Tibial nerve (tissue), 4 donors: ENCODE measurements around the gene PSMA7. TPM values are rescaled to one million over a fixed set of nuclear protein-coding genes. Genes with fewer than 3 reads are reported as not detected.

Experiments
- DNase-seq, 2 donors: peaks; one replicate each; pipeline ENCODE4 v3.0.0-alpha.2; 2019; ENCODE audit warnings: low spot score in 2 of 2
- H3K27ac ChIP-seq, 4 donors: fragments of 200-600 bp; sonication (generic) in 3 of 4; one replicate each; pipeline ENCODE4 v1.5.1; 2017 to 2019; ENCODE audit warnings: mild to moderate bottlenecking in 1 of 4
- H3K27me3 ChIP-seq, 2 donors: fragments of 200-600 bp; sonication (generic) in 1 of 2; one replicate each; pipeline versions ENCODE4 v1.5.1 to v1.6.0; 2017 to 2019
- H3K36me3 ChIP-seq, 3 donors: fragments of 200-600 bp; sonication (generic); one replicate each; pipeline ENCODE4 v1.5.1; 2018 to 2019
- H3K4me1 ChIP-seq, 4 donors: fragments of 200-600 bp; sonication (generic) in 3 of 4; one replicate each; pipeline ENCODE4 v1.5.1; 2017 to 2019
- H3K4me3 ChIP-seq, 4 donors: fragments of 200-600 bp; sonication (generic) in 3 of 4; one replicate each; pipeline ENCODE4 v1.5.1; 2017 to 2019; ENCODE audit warnings: mild to moderate bottlenecking in 1 of 4, moderate library complexity in 1 of 4
- H3K9me3 ChIP-seq, 4 donors: fragments of 200-600 bp; sonication (generic) in 3 of 4; one replicate each; pipeline ENCODE4 v1.5.1; 2017 to 2019
- EP300 ChIP-seq, 2 donors: sonication (generic); formaldehyde crosslinking; IDR thresholded peaks; one replicate each; pipeline ENCODE4 v1.6.1; 2017; ENCODE audit warnings: antibody characterized with exemption in 2 of 2, mild to moderate bottlenecking in 1 of 2
- POLR2A ChIP-seq, 2 donors: fragments of 450-650 bp; IDR thresholded peaks; one replicate each; pipeline ENCODE4 v1.6.1; 2017; ENCODE audit warnings: antibody characterized with exemption in 2 of 2, mild to moderate bottlenecking in 2 of 2, moderate library complexity in 2 of 2
- WGBS, 2 donors: methylation state at CpG; one replicate each; pipeline ENCODE4 v1.1.5; 2018; 5-methylcytosine and 5-hydroxymethylcytosine counted together
- total RNA-seq, 4 donors: library from RNA; depleted of rRNA; stranded (reverse); fragments of >200 nt; gene quantifications; one replicate each; pipeline ENCODE4 v1.1.0, GENCODE V29; 2016
- TF ChIP-seq, protein P1 (sequence below), 5 experiments: fragments of 200-600 bp in 3 of 5; fragments of 450-650 bp in 2 of 5; sonication (generic) in 3 of 5; IDR thresholded peaks; one replicate each; pipeline ENCODE4 v1.5.1; 2016 to 2019; ENCODE audit warnings: antibody characterized with exemption in 5 of 5, mild to moderate bottlenecking in 3 of 5, moderate library complexity in 2 of 5

Gene PSMA7
- total RNA-seq, 4 donors from 2014 or later = 213 to 377 (median 341) TPM

GRCh38 chr20:62160876-62161275 lies 17.7 kb upstream of the PSMA7 start:
- Histone ChIP-seq H3K9me3 (no peaks in the 10 kb centered on the region), H3K36me3 (peaks cover under 1 to 65% (median 8%) of the 10 kb centered on the region in 3 donors), H3K4me1 (peaks cover 0 to 13% (median 4%) of the 10 kb centered on the region in 4 donors), H3K27me3 (no peaks in the 10 kb centered on the region), H3K27ac (no peak overlapping the region), H3K4me3 (no peak overlapping the region)
- no peak for DNase-seq
- TF ChIP-seq POLR2A (IDR thresholded peaks at IDR 0.05) (no peak), EP300 (IDR thresholded peaks at IDR 0.05) (no peak)
- TF ChIP-seq, protein P1, sequence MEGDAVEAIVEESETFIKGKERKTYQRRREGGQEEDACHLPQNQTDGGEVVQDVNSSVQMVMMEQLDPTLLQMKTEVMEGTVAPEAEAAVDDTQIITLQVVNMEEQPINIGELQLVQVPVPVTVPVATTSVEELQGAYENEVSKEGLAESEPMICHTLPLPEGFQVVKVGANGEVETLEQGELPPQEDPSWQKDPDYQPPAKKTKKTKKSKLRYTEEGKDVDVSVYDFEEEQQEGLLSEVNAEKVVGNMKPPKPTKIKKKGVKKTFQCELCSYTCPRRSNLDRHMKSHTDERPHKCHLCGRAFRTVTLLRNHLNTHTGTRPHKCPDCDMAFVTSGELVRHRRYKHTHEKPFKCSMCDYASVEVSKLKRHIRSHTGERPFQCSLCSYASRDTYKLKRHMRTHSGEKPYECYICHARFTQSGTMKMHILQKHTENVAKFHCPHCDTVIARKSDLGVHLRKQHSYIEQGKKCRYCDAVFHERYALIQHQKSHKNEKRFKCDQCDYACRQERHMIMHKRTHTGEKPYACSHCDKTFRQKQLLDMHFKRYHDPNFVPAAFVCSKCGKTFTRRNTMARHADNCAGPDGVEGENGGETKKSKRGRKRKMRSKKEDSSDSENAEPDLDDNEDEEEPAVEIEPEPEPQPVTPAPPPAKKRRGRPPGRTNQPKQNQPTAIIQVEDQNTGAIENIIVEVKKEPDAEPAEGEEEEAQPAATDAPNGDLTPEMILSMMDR (IDR thresholded peaks at IDR 0.05) = no peak
- 82 to 88% methylated on average over 16 to 17 of the region's 17 CpGs for WGBS, 2 donors

DNA sequence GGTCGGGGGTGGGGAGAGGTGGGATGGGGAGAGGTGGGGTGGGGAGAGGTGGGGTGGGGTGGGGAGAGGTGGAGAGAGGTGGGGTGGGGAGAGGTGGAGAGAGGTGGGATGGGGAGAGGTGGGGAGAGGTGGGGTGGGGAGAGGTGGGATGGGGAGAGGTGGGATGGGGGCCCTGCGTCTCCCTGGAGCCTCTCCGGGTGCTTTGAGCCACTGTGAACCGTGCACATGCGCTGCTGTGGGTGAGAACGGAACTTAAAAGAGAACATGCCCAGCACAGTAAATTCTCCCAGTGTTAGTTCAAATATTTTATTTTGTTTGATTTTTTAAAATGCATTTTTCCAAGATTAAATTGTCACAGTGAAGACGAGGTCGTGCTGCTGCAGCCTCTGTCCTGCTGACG lies 17.1 kb upstream of the PSMA7 start:
- Histone ChIP-seq H3K27ac (no peak overlapping the region), H3K4me3 (no peak overlapping the region), H3K36me3 (peaks cover 0 to 65% (median 8%) of the 10 kb centered on the region in 3 donors), H3K4me1 (peaks cover 0 to 13% (median 4%) of the 10 kb centered on the region in 4 donors), H3K9me3 (no peaks in the 10 kb centered on the region), H3K27me3 (no peaks in the 10 kb centered on the region)
- no peak for TF ChIP-seq EP300 (IDR thresholded peaks at IDR 0.05)
- TF ChIP-seq, protein P1 (IDR thresholded peaks at IDR 0.05) = no peak
- WGBS, 2 donors = 89 to 95% methylated on average over 8 to 9 of the region's 9 CpGs
- no peak for DNase-seq

GRCh38 chr20:62159839-62160238 lies 16.6 kb upstream of the PSMA7 start:
- no peaks in the 10 kb centered on the region for H3K27me3 ChIP-seq
- DNase-seq = no peak
- H3K4me3 ChIP-seq = no peak overlapping the region
- 88 to 95% methylated on average over 12 to 14 of the region's 14 CpGs for WGBS, 2 donors
- no peaks in the 10 kb centered on the region for H3K9me3 ChIP-seq
- peaks cover 0 to 62% (median 8%) of the 10 kb centered on the region in 3 donors for H3K36me3 ChIP-seq
- TF ChIP-seq EP300 (IDR thresholded peaks at IDR 0.05) = no peak
- TF ChIP-seq POLR2A (IDR thresholded peaks at IDR 0.05) = no peak
- no peak overlapping the region for H3K27ac ChIP-seq
- H3K4me1 ChIP-seq = peaks cover 0 to 13% (median 4%) of the 10 kb centered on the region in 4 donors

- H3K4me3 ChIP-seq = no peak overlapping the region
- 85 to 97% methylated on average over 7 to 8 of the region's 11 CpGs for WGBS, 2 donors
- H3K27ac ChIP-seq = no peak overlapping the region
Observed at GRCh38 chr20:62159052-62159451, 15.9 kb upstream of the PSMA7 start.

DNA sequence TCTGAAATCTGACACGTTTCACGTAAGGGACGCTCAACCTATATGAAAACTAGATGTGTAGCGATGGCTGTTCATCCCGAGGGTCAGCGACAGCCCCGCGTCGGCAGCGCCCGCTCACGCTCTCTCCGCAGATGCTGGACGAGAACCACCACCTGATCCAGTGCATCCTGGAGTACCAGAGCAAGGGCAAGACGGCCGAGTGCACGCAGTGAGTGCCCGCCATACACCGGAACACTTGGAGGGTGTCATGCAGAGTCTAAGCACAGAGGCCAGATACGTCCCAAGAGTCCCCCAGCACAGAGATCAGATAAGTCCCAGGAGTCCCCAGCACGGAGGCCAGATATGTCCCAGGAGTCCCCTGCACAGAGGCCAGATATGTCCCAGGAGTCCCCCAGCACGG lies 15.3 kb upstream of the PSMA7 start:
- no peaks in the 10 kb centered on the region for H3K9me3 ChIP-seq
- no peaks in the 10 kb centered on the region for H3K27me3 ChIP-seq
- no peak for DNase-seq
- H3K27ac ChIP-seq = no peak overlapping the region
- 90 to 91% methylated on average over 22 of the region's 22 CpGs for WGBS, 2 donors
- TF ChIP-seq, protein P1 (IDR thresholded peaks at IDR 0.05) = no peak
- no peak for TF ChIP-seq POLR2A (IDR thresholded peaks at IDR 0.05)
- no peak for TF ChIP-seq EP300 (IDR thresholded peaks at IDR 0.05)
- peaks cover 0 to 13% (median 4%) of the 10 kb centered on the region in 4 donors for H3K4me1 ChIP-seq
- no peak overlapping the region for H3K4me3 ChIP-seq
- peaks cover 0 to 59% (median 0%) of the 10 kb centered on the region in 3 donors for H3K36me3 ChIP-seq

More at GRCh38 chr20:62159052-62159451, 15.9 kb upstream of the PSMA7 start:
- H3K4me1 ChIP-seq = peaks cover 0 to 13% (median 4%) of the 10 kb centered on the region in 4 donors
- peaks cover 0 to 59% (median 2%) of the 10 kb centered on the region in 3 donors for H3K36me3 ChIP-seq
- H3K27me3 ChIP-seq = no peaks in the 10 kb centered on the region
- DNase-seq = no peak
- TF ChIP-seq EP300 (IDR thresholded peaks at IDR 0.05) (no peak), POLR2A (IDR thresholded peaks at IDR 0.05) (no peak)
- TF ChIP-seq, protein P1 (IDR thresholded peaks at IDR 0.05) = no peak
- no peaks in the 10 kb centered on the region for H3K9me3 ChIP-seq

GRCh38 chr20:62158088-62158400 lies 14.8 kb upstream of the PSMA7 start:
- no peak overlapping the region for H3K4me3 ChIP-seq
- TF ChIP-seq POLR2A (IDR thresholded peaks at IDR 0.05) (no peak), EP300 (IDR thresholded peaks at IDR 0.05) (no peak)
- TF ChIP-seq, protein P1 (IDR thresholded peaks at IDR 0.05) = no peak
- H3K4me1 ChIP-seq = peaks cover 0 to 13% (median 4%) of the 10 kb centered on the region in 4 donors
- WGBS, 2 donors = 91 to 92% methylated on average over 12 of the region's 12 CpGs
- no peaks in the 10 kb centered on the region for H3K9me3 ChIP-seq
- H3K36me3 ChIP-seq = peaks cover 0 to 59% (median 0%) of the 10 kb centered on the region in 3 donors
- H3K27me3 ChIP-seq = no peaks in the 10 kb centered on the region
- no peak for DNase-seq
- H3K27ac ChIP-seq = no peak overlapping the region
